OCI-LY3 (cell line): ENCODE measurements around the gene GARIN5A.
A peak's percentile ranks its signal among the peaks of the same experiment; 100 is the strongest.

ENCODE experiments used
- EZH2phosphoT487 ChIP-seq: fragments of 200-600 bp; shearing (Covaris generic); IDR thresholded peaks from 2 replicates; pipeline ENCODE4 v1.6.1; 2018; ENCODE audit warnings: antibody characterized with exemption, mixed run types, low read depth
- TF ChIP-seq, protein P1 (sequence below): fragments of 200-600, 300-600 bp; sonication (generic); IDR thresholded peaks from 2 replicates; pipeline ENCODE4 v1.5.1; 2014; ENCODE audit warnings: antibody characterized with exemption, low read length, low read depth

DNA sequence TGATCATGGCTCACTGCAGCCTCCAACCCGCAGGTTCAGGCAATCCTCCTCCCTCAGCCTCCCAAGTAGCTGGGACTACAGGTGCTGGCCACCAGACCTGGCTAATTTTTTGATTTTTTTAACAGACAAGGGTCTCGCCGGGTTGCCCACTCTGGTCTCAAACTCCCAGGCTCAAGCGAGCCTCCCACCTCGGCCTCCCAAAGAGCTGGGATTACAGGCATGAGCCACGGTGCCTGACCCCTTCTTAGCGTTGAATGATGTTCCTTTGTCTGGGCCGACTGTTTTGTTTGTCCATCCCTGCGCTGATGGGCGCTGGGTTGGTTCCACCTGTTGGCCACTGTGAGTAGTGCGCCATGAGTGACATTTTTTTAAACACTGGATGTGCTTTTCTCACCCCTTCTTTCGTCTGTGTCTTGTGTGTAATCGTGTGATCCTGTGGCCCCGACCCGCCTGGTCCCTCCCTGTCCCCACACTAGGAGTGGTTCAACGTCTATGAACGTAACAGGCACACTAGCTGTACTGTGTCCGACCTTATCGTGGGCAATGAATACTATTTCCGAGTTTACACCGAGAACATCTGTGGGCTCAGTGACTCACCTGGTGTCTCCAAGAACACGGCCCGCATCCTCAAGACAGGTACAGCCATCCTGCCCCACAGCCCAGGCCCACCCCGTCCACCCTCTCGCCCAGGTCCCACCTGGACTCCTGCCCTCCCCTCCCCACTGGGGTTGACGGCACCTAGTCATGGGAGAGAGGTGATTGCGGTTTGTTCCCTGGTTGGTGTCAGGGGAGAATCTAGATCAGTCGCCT lies 15.4 kb downstream of the GARIN5A start:
- TF ChIP-seq, protein P1, sequence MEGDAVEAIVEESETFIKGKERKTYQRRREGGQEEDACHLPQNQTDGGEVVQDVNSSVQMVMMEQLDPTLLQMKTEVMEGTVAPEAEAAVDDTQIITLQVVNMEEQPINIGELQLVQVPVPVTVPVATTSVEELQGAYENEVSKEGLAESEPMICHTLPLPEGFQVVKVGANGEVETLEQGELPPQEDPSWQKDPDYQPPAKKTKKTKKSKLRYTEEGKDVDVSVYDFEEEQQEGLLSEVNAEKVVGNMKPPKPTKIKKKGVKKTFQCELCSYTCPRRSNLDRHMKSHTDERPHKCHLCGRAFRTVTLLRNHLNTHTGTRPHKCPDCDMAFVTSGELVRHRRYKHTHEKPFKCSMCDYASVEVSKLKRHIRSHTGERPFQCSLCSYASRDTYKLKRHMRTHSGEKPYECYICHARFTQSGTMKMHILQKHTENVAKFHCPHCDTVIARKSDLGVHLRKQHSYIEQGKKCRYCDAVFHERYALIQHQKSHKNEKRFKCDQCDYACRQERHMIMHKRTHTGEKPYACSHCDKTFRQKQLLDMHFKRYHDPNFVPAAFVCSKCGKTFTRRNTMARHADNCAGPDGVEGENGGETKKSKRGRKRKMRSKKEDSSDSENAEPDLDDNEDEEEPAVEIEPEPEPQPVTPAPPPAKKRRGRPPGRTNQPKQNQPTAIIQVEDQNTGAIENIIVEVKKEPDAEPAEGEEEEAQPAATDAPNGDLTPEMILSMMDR = peak; percentile 94
- no peak for TF ChIP-seq EZH2phosphoT487
